Measurements from ENCODE around the gene GKN1.

The GKN1 gene

GRCh38 chr2:68961380-68961779, 13.1 kb upstream of the GKN1 start:
- DNase-seq: no peak

GRCh38 chr2:68964282-68964681, 10.2 kb upstream of the GKN1 start:
- no peak for DNase-seq

GRCh38 chr2:68968221-68968620, 6.2 kb upstream of the GKN1 start:
- no peak for DNase-seq

- DNase-seq: no peak
Observed at GRCh38 chr2:68969736-68970490, 4.5 kb upstream of the GKN1 start.

- DNase-seq: no peak
Observed at GRCh38 chr2:68970566-68971265, 3.7 kb upstream of the GKN1 start.

DNA sequence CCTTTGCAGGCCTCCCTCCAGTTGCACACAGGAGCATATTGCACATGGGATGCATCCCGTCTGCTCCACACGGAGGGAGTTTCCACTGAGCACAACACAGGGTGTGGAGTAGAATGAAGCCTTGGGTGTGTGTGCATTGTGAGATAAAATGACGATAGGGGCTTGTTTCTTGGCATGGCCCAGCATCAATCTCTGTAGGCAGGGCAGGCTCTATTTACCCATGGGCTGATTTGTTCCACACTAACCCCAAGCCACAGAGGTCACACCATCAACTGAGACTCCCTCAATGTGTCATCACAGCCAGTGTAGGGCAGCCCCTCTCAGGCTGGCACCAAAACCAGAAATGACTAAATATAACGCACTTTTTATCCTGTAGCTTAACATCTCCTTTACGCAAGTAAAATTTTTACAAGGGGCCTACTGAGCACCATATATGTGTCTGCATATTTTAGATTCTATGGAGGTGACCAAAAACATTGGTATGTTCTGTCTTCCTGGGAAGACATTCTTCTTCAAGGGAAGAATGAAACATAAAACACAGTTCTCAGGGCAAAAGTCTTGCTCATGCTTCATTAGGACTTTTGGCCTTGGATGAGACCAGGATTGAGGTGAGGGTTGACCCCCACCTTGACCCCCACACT, 2.7 kb upstream of the GKN1 start:
- DNase-seq: no peak

GRCh38 chr2:68974946-68975665, 670 bp downstream of the GKN1 start:
- no peak for DNase-seq

- DNase-seq: no peak
Observed at GRCh38 chr2:68975844-68976243, 1.4 kb downstream of the GKN1 start.

DNA sequence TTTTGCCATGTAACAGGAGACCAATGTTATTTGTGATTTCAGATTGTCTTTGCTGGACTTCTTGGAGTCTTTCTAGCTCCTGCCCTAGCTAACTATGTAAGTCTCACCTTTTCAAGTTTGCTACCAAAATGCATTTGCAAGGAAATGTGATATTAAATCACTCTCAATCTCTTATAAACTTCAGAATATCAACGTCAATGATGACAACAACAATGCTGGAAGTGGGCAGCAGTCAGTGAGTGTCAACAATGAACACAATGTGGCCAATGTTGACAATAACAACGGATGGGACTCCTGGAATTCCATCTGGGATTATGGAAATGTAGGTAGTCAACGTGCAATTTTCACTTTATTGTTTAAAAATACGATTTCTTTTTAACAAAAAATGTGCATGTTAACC, 3.0 kb downstream of the GKN1 start:
- no peak for DNase-seq

GRCh38 chr2:68978098-68978497, 3.7 kb downstream of the GKN1 start:
- DNase-seq: no peak

DNA sequence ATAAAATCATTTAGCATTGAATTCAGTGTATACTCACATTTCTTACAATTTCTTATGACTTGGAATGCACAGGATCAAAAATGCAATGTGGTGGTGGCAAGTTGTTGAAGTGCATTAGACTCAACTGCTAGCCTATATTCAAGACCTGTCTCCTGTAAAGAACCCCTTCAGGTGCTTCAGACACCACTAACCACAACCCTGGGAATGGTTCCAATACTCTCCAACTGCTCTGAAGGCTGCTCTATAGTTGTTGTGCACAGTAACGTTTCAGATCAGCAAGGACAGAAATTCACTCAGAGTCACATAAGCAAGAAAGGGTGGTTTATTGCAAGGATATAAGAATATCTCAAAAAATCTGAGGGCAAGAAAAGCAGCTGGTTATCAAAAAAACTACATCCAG, 6.5 kb downstream of the GKN1 start:
- DNase-seq: no peak

DNA sequence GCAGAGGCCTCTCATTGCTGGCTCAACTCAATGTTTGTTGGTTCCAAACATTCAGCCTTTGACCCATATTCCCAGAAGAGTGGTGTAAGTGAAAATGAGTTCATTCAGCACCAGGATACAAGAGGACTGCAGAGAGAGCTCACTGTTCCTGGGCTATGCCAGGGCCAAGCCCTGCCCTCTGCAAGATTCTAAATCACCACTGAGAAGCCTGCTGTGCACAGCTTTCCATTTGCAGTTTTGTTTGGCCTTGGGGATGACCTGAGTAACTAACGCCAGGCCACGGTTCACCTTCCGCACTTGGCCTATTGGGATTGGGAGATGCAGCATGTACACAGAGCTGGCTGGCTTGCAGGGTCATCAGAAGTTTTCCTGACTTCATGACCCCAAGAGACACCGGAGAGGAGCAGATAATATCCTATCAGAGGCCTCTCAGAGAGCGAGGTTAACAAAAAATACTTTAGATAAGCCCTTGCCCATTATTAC, 12.6 kb downstream of the GKN1 start:
- DNase-seq: no peak

DNA sequence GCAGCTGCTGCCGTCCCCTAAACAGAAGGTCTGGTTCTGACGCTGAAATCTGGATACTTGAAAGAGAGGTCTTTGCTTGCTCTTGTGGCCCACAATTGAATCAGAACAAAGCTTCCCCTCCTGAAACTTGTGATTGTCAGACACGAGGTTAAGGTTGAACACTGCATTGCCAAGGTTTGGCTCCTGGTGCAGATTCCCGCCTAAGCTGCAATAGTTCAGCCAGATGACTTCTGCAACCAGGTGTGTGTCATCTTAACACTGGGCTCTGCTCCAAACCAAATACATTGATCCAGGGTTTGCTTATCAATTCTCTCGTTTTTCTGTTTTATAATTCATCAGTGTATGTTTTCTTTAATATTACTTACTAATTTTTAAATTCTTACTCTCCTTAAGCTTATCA, 14.6 kb downstream of the GKN1 start:
- no peak for DNase-seq

- no peak for DNase-seq
Observed at GRCh38 chr2:68992341-68992740, 17.9 kb downstream of the GKN1 start.

GRCh38 chr2:68992933-68993332, 18.5 kb downstream of the GKN1 start:
- no peak for DNase-seq

DNA sequence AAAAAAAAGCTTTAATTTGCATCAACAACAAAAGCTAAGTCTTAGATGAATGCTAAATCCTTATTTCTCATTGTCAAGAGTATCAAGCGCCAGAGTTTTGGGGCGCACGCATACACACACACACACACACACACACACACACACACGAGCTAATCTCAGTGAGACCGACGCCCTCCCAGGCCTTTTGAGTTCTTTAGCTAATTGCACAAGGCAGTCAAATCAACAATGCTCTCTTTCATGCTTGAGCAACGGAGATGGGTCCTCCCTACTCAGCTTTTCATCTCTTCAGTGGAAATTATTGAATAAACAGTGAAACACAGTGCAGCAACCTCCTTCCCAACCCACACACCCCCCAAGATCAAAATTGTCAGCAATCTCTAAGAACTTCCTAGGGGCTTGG, 19.2 kb downstream of the GKN1 start:
- no peak for DNase-seq

DNA sequence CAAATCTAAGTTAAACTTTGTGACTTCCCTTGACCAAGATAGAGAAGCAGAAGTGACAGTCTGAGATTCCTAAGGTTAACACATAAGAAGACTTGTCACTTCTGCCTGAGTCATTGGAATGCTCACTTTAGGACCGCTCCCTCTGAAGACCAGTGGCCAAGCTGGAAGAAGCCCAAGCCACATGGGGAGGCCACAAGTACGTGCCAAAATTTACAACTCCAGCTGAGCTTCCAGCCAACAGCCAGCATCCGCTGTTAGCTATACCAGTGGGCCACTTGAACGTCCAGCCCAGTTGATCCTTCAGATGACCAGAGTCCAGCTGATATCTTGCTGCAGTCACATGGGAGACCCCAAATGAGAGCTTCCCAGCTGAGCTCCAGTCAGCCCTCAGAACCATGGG, 20.4 kb downstream of the GKN1 start:
- no peak for DNase-seq

GRCh38 chr2:68995916-68996315, 21.5 kb downstream of the GKN1 start:
- DNase-seq: no peak

GRCh38 chr2:68997401-68997800, 23.0 kb downstream of the GKN1 start:
- DNase-seq: no peak

DNA sequence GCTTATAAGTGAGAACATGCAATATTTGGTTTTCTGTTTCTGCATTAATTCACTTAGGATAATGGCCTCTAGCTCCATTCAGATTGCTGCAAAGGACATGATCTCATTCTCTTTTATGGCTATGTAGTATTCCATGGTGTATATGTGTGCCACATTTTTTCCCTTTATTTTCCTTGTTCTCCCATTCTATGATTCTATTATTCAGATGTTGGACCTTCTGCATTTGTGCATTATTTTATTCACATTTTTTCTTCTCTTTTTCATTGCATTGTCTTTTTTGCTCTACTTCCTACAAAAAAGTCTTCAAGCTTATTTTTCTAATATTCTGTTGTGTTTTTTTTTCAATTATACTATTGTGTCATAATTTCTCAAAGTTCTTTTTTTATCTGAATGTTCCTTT, 27.4 kb downstream of the GKN1 start:
- DNase-seq: no peak

- no peak for DNase-seq
Observed at GRCh38 chr2:69003731-69004130, 29.3 kb downstream of the GKN1 start.

- no peak for DNase-seq
Observed at GRCh38 chr2:69007169-69007568, 32.7 kb downstream of the GKN1 start.

DNA sequence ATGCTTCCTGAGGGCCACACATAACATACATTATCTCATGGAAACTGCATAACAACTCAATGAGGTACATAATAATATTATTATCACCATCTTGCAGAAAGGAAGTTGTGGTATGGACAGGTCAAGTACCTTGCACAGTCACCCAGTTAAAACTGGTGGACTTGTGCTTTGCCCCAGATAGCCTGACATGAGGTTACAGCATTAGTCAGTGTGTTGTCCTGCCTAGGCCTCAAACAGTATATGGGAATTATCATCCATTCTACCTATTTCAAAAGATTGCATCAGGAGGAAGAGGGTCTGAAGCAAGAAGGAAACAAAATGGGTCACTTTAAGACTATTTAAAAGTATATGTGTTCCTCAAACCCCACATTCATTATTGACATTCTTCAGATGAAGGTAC, 33.2 kb downstream of the GKN1 start:
- DNase-seq: no peak
